Measurements from ENCODE around the gene RAB42. TPM values are rescaled to one million over a fixed set of nuclear protein-coding genes. Genes with fewer than 3 reads are reported as not detected.

RAB42 gene
- total RNA-seq, 4 donors from 2014 or later, result 1.3 to 3.5 (median 1.8) TPM

- Histone ChIP-seq H3K27ac (no peak overlapping the region), H3K9me3 (no peaks in the 10 kb centered on the region), H3K27me3 (no peaks in the 10 kb centered on the region), H3K4me3 (replicated peaks in 1 of 3) (no peak overlapping the region), H3K4me1 (no peaks in the 10 kb centered on the region), H3K36me3 (peaks cover 6 to 30% of the 10 kb centered on the region in 2 donors)
- DNase-seq, result no peak
- WGBS, 2 donors, result 93 to 95% methylated on average over 6 of the region's 6 CpGs
- intact Hi-C loops (cut with DNase I), result loop anchor here (5.0 kb wide), 2 partner anchors 88 to 248 kb away; no protein-coding TSS in a partner anchor
- TF ChIP-seq POLR2A (IDR thresholded peaks at IDR 0.05) (no peak), CTCF (IDR thresholded peaks at IDR 0.05) (no peak)
Observed at GRCh38 chr1:28604962-28605361, 12.9 kb downstream of the RAB42 start.

GRCh38 chr1:28606771-28607170 is 14.7 kb downstream of the RAB42 start:
- H3K27ac ChIP-seq, result no peak overlapping the region
- H3K4me1 ChIP-seq, result no peaks in the 10 kb centered on the region
- H3K36me3 ChIP-seq, result peaks cover 6 to 42% of the 10 kb centered on the region in 2 donors
- DNase-seq, result no peak
- no peak overlapping the region for H3K4me3 ChIP-seq (replicated peaks in 1 of 3)
- H3K9me3 ChIP-seq, result no peaks in the 10 kb centered on the region
- WGBS, 2 donors, result 85 to 89% methylated on average over 2 of the region's 2 CpGs
- no peaks in the 10 kb centered on the region for H3K27me3 ChIP-seq
- intact Hi-C loops (cut with DNase I), result no loop called here
- TF ChIP-seq POLR2A (IDR thresholded peaks at IDR 0.05) (no peak), CTCF (IDR thresholded peaks at IDR 0.05) (no peak)

- no peak for DNase-seq
- no peaks in the 10 kb centered on the region for H3K27me3 ChIP-seq
- intact Hi-C loops (cut with DNase I), result no loop called here
- no peaks in the 10 kb centered on the region for H3K4me1 ChIP-seq
- TF ChIP-seq CTCF (IDR thresholded peaks at IDR 0.05), result no peak
- no peak for TF ChIP-seq POLR2A (IDR thresholded peaks at IDR 0.05)
- no peak overlapping the region for H3K27ac ChIP-seq
- no peak overlapping the region for H3K4me3 ChIP-seq (replicated peaks in 1 of 3)
- H3K9me3 ChIP-seq, result no peaks in the 10 kb centered on the region
- H3K36me3 ChIP-seq, result peaks cover 0 to 46% of the 10 kb centered on the region in 2 donors
- 93 to 97% methylated on average over 5 of the region's 5 CpGs for WGBS, 2 donors
Observed at GRCh38 chr1:28613175-28613574, 21.1 kb downstream of the RAB42 start.

- intact Hi-C loops (cut with DNase I), result no loop called here
Observed at GRCh38 chr1:28631713-28632112, 39.6 kb downstream of the RAB42 start.

GRCh38 chr1:28632560-28632959 is 40.5 kb downstream of the RAB42 start:
- Histone ChIP-seq H3K9me3 (no peaks in the 10 kb centered on the region), H3K27ac (no peak overlapping the region), H3K4me1 (no peaks in the 10 kb centered on the region), H3K36me3 (no peaks in the 10 kb centered on the region), H3K27me3 (no peaks in the 10 kb centered on the region), H3K4me3 (replicated peaks in 1 of 3) (no peak overlapping the region)
- no peak for DNase-seq
- intact Hi-C loops (cut with DNase I), result no loop called here
- 96% methylated on average over 4 of the region's 4 CpGs for WGBS, 2 donors
- TF ChIP-seq POLR2A (IDR thresholded peaks at IDR 0.05) (no peak), CTCF (IDR thresholded peaks at IDR 0.05) (no peak)

More at GRCh38 chr1:28631713-28632112, 39.6 kb downstream of the RAB42 start:
- Histone ChIP-seq H3K9me3 (no peaks in the 10 kb centered on the region), H3K4me3 (replicated peaks in 1 of 3) (no peak overlapping the region), H3K36me3 (no peaks in the 10 kb centered on the region), H3K27me3 (no peaks in the 10 kb centered on the region), H3K4me1 (no peaks in the 10 kb centered on the region), H3K27ac (no peak overlapping the region)
- DNase-seq, result no peak
- 94 to 97% methylated on average over 1 of the region's 1 CpG for WGBS, 2 donors
- TF ChIP-seq CTCF (IDR thresholded peaks at IDR 0.05) (no peak), POLR2A (IDR thresholded peaks at IDR 0.05) (no peak)
